HFFc6 (cell line): Measurements from ENCODE around the gene BTG2. TPM values are rescaled to one million over a fixed set of nuclear protein-coding genes. Genes with fewer than 3 reads are reported as not detected.

ENCODE experiments used
- DNase-seq: peaks from one replicate; pipeline ENCODE4 v3.0.0-alpha.2; 2018
- H3K27ac Mint-ChIP-seq: 2 replicates; pipeline ENCODE4 v1.8.0; 2020; ENCODE audit warnings: mild to moderate bottlenecking, mixed read lengths
- H3K27me3 Mint-ChIP-seq: 2 replicates; pipeline ENCODE4 v1.8.0; 2021; ENCODE audit warnings: mild to moderate bottlenecking, moderate library complexity, mixed read lengths; ENCODE audit not compliant: insufficient read depth
- H3K36me3 Mint-ChIP-seq: 2 replicates; pipeline ENCODE4 v1.8.0; 2021; ENCODE audit warnings: low read depth, mixed read lengths
- H3K4me1 Mint-ChIP-seq: 2 replicates; pipeline ENCODE4 v1.8.0; 2020; ENCODE audit warnings: low read depth, mixed read lengths
- H3K4me3 Mint-ChIP-seq: 2 replicates; pipeline ENCODE4 v1.8.0; 2020; ENCODE audit warnings: mild to moderate bottlenecking, moderate library complexity, mixed read lengths
- H3K9me3 Mint-ChIP-seq: 2 replicates; pipeline ENCODE4 v1.8.0; 2020; ENCODE audit warnings: mild to moderate bottlenecking, mixed read lengths
- CTCF ChIP-seq: fragments of 200-600 bp; sonication (generic); IDR thresholded peaks from 2 replicates; pipeline ENCODE4 v1.5.0; 2021; ENCODE audit warnings: antibody characterized with exemption, mild to moderate bottlenecking
- total RNA-seq, 6 experiments: library from RNA; stranded (reverse); fragmentation: NEBNext Ultra II Directional; extraction: Animal tissue kit (Norgen Biotek cat#: 25700); gene quantifications; 2 replicates in 1 of 6; 3 replicates in 5 of 6; pipeline ENCODE4 v1.2.3, GENCODE V29; 2021

BTG2 gene
- total RNA-seq, 6 experiments from 2014 or later: 12.7 to 18.5 (median 13.7) TPM

GRCh38 chr1:203273869-203274602 lies 31.3 kb upstream of the BTG2 start:
- Mint-ChIP-seq H3K4me3 (no peak overlapping the region), H3K36me3 (no peaks in the 10 kb centered on the region), H3K4me1 (peaks cover 19% of the 10 kb centered on the region), H3K27ac (no peak overlapping the region), H3K9me3 (no peaks in the 10 kb centered on the region), H3K27me3 (peaks cover 13% of the 10 kb centered on the region; the same call in 1 of the 2 replicates)
- no peak for TF ChIP-seq CTCF
- DNase-seq: no peak

- TF ChIP-seq CTCF: no peak
- H3K27me3 Mint-ChIP-seq: peaks cover 13% of the 10 kb centered on the region; the same call in 1 of the 2 replicates
- H3K4me1 Mint-ChIP-seq: peaks cover 25% of the 10 kb centered on the region
- no peak overlapping the region for H3K4me3 Mint-ChIP-seq
- no peaks in the 10 kb centered on the region for H3K9me3 Mint-ChIP-seq
- no peaks in the 10 kb centered on the region for H3K36me3 Mint-ChIP-seq
- DNase-seq: no peak
- no peak overlapping the region for H3K27ac Mint-ChIP-seq
Observed at GRCh38 chr1:203274603-203275381, 30.5 kb upstream of the BTG2 start.

- no peak for TF ChIP-seq CTCF
- no peak for DNase-seq
- Mint-ChIP-seq H3K27me3 (peaks cover 13% of the 10 kb centered on the region; the same call in 1 of the 2 replicates), H3K4me1 (peaks cover 31% of the 10 kb centered on the region), H3K4me3 (no peak overlapping the region), H3K36me3 (no peaks in the 10 kb centered on the region), H3K9me3 (no peaks in the 10 kb centered on the region), H3K27ac (no peak overlapping the region)
Observed at GRCh38 chr1:203275656-203276272, 29.6 kb upstream of the BTG2 start.

- Mint-ChIP-seq H3K36me3 (no peaks in the 10 kb centered on the region), H3K27me3 (peaks cover 13% of the 10 kb centered on the region; the same call in 1 of the 2 replicates), H3K27ac (no peak overlapping the region), H3K4me1 (peaks cover 37% of the 10 kb centered on the region), H3K4me3 (no peak overlapping the region), H3K9me3 (no peaks in the 10 kb centered on the region)
- no peak for DNase-seq
- no peak for TF ChIP-seq CTCF
Observed at GRCh38 chr1:203276408-203276807, 28.9 kb upstream of the BTG2 start.

- H3K36me3 Mint-ChIP-seq: no peaks in the 10 kb centered on the region
- no peak for DNase-seq
- peaks cover 13% of the 10 kb centered on the region; the same call in 1 of the 2 replicates for H3K27me3 Mint-ChIP-seq
- no peaks in the 10 kb centered on the region for H3K9me3 Mint-ChIP-seq
- no peak overlapping the region for H3K4me3 Mint-ChIP-seq
- peaks cover 37% of the 10 kb centered on the region for H3K4me1 Mint-ChIP-seq
- no peak for TF ChIP-seq CTCF
- no peak overlapping the region for H3K27ac Mint-ChIP-seq
Observed at GRCh38 chr1:203276916-203277545, 28.3 kb upstream of the BTG2 start.
